C4-2B (cell line): ENCODE results near the gene STYXL2.

Experiments used
- CTCF ChIP-seq: fragments of 450-650 bp; conservative IDR thresholded peaks from 2 replicates; pipeline ENCODE4 v1.5.1; 2017; ENCODE audit warnings: mild to moderate bottlenecking
- ZFX ChIP-seq: fragments of 450-650 bp; IDR thresholded peaks from 2 replicates; pipeline ENCODE4 v1.6.1; 2017

GRCh38 chr1:167059809-167060107, 34.1 kb upstream of the STYXL2 start:
- TF ChIP-seq CTCF: no peak
- no peak for TF ChIP-seq ZFX
